DMS153 treated with DMSO at 0.1 percent for 48 hours (cell line): ENCODE measurements around the gene PHYKPL.

Experiments
- DNase-seq: peaks from one replicate; lab custom pipeline; 2025; ENCODE audit not compliant: unreplicated experiment; lab: John Stamatoyannopoulos, UW

PHYKPL gene

DNA sequence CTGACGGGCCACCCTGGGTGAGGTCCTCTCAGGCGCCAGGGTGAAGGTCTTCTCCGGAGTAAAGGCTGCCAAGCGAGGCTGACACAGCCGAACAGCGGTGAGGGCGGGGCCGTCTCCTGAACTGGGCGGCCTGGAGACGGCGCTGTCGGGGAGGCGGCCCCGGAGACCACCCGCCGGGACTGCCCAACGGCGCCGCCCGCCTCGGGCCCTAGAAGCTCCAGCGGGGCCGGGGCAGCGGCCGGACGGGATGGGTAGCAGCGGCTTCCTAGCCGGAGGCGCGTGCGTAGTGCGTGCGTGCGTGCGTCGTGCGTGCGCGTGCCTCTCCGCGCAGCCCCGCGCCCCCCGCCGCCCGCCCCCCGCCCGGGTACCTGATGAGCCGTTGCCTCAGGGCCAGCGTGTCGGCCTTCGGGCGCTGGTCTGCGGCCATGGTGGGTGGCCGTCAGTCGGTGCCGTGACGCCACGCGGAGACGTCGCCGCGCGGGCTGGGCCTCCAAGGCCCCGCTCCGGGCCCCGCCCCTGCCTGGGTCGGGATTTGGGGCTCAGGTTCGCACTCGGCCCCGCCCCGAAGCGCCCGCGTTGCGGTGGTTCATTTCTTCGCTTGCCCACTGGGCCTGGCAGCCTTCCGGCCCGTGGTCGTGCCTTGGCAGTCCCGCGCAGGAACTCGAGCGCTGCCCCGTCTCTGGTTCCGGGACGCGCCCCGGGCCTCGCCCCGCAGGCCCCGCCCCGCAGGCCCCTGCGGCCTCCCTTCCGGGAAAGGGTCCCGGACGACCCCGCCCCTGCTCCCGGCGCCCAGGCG lies at the start of gene PHYKPL:
TSS of gene PHYKPL (minus strand) at position 679 of the 796 bp plus-strand sequence. CDS start at position 427, 252 bp downstream.
- no peak for DNase-seq

DNA sequence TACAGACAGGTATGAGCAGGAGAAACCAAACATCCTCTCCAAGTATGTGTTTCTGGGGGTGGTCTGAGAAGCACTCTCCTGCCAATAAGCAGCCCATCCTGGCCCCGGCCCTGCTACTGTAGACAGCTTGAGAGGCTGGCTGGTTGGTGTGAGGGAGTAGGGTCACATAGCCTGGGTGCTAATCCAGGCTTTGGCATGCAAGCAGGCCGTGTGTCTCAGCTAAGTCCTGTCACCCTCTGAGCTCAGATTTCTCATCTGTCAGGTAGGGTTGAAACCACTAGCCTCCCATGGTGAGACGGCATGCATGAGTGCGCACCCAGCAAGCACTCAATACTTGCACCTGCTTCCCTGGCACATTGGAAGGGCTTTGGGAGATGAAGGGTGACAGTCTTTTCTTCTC lies 49.8 kb upstream of the PHYKPL start:
- DNase-seq, result no peak

DNA sequence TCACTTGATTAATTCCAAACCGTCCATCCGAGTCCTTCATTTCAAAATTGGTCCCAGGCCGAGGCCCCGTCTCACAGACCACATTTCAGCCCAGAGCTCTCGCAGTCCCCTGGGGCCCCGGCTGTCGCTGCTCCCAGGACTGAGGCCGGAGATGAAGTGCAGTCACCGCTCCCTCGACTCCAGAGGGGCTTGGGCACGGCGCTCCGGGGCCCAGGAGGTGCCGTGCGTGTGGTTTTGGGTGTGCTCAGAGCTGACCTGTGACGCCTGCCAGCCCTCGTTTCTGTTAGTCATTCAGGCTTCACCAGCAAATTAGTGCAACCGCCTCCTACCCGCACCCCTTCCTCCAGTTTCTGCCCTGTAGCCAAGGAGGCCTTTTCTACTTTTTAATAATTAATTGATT lies 48.7 kb upstream of the PHYKPL start:
- DNase-seq, result no peak

DNA sequence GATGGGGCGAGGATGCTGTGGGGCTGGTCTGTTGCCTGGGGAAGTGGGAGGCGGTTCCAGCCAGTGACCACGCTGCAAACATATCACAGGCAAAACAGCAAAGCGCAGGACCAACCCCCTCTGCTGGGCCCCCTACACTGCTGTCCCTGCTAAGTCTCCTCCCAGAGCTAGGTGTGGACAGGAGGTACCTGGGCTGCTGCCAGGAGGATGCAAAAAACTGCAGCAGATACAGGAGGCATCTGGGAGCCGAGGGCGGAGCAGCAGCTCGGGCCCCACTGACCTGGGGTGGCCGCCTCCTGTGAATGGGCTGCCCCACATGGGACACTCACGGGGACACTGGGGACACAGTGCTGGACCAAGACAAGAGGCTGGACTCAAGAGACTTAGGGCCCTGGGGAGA lies 48.0 kb upstream of the PHYKPL start:
- DNase-seq, result no peak

DNA sequence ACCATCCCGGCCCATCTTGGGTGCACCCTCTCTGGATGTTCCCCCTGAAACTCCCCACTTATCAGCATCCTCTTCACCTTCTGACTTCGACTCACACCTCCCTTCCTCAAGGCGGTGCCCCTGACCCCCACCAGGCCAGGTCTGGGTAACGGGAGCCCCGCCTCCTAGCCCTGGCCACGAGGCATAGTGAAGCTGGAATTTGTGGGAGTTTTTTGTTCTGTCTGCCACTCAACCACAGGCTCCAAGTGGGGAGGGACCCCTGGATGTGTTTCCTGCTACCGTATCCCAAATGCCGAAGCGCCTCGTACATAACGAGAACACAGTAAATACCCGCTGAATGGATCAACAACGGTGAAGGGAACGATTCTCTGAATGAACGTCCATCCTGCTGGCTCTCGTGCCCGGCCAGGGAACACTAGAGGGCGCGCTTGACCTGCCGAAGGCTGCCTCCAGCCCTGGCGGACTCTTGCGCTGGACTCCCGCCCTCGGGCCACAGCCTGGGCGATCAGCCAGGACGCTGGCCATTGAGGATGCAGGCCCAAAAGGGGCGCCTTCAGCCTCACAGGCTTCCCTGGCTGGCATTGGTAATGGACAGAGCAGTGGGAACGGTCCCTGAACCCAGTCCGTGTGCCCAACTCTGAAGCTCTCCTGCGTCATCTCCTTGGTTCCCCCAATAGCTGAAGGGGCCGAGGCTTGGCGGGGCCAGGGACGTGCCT lies 47.3 kb upstream of the PHYKPL start:
- DNase-seq, result no peak

DNA sequence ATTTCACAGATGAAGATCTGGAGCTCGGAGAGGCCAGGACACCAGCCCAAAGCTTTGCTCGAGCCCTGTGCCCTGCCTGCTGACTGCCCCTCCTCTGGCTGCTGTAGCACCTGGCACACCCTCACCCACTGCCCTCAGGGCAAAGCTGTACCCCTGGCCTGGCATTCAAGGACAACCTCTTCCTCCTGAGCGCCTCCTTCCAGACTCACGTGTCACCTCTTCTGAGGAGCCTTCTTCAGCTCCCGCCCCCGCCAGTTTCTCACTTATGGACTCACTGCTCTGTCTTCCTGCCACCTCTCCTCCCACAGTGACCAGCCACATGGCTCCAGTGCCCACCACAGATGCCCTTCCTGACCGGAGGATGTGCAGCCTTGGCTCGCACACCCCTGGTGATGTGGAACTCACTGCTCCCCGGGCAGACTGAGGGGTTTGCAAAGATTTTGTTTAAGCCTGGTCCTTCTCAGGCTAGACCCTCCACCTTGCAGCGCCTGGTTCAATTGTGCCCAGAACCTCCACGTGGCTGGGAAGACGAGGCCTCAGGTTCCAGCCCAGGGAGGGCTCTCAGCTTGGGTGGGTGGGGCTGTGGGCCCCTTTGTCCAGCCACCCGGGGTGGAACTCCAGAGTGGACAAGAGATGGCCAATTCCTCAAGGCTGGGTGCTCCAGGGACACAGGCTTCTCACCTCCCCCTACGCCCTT lies 46.6 kb upstream of the PHYKPL start:
- no peak for DNase-seq

DNA sequence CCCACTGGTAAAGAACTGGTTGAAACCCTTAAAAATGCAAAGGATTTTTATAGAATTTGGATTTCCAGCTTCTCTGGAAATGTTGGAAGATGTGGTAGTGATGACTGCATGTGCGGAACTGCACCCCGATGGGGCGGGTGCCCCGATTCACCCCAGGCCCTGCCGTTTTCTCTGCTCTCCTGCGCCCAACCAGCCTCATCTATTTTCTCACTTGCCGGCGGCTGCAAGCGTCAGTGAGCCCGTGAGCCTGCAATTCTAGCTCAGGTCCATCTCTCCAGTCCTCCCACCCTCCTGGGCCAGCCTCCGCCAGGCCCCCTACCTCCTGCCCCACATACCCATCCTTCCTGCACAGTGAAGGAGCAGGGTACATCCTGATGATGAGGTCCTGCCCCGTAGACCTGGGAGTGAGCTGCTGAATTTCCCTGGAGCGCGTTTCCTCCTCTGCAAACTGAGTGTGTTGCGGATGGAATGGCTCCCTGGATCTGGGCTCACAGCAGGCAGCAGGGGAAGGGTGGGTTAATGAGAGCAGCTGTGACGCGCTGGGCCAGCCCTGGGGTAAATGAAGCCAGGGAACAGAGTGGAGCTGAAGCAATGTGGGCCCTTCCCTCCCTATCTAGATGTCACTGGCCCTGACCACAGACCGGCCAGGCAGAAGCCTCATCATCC lies 45.9 kb upstream of the PHYKPL start:
- DNase-seq, result no peak

DNA sequence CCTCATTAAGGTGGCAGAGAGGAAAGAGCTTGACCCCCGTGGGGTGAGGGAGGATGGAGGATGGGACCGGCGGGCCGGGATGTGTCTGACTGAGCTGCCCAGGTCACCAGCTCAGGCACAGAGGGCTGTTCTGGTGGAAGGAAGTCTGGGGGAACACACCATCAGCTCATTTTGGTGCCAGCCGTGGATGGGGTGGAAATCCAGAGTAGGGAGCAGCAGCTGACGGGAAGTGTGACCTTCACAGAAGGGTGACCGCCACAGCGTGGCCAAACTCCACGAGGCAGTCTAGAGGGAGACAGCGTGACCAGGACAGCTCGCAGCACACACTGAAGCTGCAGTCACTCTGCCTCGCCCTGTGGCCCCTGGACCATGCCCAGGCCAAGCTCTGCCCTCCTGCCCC lies 45.3 kb upstream of the PHYKPL start:
- DNase-seq, result no peak

DNA sequence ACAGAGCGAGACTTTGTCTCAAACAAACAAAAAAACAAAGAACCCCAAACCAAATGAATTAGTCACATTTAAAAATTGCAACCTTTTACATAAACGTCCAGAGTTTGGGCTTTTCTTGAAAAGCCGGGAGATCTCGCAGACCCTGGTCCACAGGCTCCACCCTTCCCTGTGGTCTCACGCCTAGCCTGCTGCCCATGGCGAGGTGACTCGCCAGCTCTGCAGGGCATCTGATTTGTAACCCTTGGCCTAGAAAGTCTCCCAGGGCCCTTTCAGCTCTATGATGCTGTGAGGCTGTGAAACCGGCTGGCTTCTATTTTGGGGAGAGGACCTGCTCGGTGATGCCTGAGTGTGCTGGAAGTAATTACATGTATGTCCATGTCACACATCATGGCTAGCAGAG lies 44.7 kb upstream of the PHYKPL start:
- DNase-seq, result no peak

DNA sequence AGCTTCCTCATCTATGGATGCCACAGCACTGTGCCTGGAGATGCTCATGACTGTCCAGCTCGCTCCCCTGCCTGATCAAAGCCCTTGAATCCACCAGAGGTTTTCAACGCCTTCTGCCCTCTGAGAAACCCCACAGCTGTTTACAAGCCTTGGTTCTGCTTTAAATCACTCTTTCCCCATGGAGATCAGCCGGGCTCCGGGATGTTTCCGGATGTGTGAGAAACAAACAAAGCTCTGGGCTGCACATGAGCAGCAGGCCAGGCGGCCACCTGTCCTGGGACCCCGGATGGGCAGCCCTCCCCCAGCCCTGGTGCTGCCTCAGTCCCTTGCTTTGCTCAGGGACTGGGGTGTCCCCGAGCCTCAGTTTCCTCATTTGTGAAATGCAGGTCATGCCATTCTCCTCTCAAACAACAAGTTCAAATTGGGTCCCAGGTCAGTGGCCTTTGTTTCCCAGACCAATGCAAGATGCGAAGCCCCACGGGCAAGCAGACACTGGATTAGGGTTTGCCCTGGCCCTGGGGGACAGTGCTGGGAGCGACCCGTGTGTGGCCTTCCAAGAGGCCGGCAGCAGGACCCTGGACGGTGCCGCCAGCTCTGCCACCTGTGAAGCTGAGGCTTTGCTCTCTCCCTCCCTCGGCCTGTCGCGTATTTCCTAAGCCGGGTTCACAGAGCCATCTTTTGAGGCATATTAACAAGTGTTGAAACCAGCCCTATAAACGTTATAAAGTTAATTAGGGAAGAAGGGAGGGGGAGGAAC lies 42.4 kb upstream of the PHYKPL start:
- DNase-seq, result no peak

DNA sequence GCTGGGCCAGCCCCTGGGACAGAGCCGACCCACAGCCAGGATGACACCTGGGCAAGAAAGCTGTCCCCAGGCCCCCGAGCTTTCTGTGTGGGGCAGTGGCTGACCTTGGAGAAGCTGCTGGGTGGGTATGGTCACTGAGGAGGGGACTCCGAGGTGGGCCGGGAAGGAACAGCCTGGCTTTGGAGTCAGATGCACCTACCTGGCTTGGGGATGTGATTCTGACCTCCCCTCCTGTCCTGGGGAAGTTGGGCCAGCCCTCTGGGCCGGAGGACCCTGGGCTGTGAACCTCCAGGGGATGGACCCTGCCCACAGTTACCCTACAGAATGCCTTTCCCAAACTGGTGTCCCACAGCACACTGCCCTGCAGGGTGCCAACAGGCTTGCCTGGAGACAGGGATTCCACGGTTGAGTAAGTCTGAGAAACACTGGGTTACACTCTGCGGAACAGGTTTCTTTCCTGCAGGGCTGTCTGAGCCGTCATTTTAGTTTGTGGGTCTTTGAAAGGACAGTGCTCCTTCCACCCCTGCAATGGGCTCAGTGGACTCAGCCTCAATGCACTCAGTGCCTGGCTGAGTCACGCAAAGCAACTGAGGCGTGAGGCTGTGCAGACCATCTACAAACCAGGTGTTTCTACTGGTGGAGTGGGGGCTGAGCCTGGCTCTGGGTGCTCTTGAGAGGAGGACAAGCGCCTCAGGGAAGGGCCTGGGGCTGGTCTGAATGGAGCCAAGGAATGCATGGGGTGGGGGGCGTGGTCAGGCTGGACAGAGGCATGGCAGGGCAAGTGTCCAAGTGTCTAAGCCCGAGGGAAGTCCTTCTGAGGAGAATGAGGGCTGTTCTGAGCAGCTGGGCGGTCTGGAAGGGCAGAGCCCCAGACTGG lies 41.3 kb upstream of the PHYKPL start:
- no peak for DNase-seq

DNA sequence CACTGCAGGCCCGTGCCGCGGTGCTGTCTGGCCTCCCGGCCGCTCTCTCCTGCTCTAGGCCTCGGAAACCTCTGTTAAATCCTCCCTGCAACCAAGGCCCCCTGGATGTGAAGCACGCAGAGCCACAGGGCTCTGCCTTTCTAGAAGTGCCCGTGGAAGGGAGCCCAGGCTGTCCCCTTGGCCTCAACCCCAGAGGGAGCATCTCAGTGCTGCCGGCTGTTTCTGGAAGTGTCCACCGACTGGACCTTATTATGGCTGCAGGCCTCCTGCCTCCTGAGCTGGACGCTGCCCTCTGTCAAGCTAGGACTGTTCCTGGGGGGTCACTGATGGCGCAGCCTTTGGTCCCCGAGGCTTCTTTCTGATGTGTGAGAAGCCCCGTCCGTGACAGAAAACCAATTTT lies 40.4 kb upstream of the PHYKPL start:
- DNase-seq, result no peak

DNA sequence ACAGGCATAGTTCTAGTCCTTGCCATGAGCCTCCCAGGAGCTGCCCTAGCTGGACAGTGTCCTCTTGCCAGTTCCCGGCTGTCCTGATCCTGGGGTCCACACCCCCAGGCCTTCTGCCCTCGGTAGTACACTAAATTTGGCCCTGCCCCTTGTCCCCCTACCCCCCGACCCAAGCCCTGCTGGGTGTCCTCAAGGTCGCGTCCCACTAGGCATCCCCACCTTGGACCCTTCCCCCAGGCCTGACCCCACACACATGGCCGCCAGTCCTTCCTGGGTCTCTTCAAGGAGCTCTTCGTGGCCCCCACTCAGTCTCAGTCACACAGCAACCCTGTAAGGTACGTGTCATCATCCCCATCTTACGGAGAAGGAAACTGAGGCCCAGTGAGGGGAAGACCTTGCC lies 40.0 kb upstream of the PHYKPL start:
- no peak for DNase-seq

DNA sequence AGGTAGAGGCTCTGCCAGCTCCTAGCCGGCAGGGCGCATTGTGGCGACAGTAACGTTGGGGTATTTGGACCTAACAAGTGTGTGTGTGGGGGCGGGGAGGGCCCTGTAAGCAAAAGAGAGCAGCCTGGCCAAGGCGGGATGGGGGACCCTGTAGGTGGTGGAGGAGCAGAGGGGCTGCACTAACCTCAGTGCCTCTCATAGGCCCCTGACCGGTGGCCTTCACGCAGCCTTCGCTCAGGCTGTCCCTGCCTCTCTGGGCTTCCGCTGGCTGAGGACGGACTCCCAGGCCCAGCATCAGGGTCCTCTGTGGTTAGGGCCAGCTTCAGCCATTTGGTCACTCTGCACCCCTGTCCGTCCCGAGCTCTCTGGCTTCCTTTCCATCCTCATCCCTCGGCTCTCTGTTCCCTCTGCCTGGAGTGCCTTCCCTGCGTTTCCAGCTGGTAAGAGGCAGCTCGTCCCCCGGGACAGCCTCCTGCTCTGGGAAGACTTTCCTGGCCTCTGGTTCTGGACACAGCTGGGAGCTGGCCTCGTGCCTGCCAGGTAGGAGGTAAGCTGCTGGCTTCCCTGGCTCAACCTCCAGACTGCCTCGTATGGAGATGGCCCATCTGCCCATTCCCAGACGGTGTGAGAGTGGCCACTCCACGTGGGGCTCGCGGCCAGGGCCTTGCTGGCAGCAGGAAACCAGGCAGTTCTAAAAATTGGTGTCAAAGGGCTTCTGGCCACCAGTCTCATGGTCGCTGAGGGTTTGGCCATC lies 39.3 kb upstream of the PHYKPL start:
- DNase-seq, result no peak

DNA sequence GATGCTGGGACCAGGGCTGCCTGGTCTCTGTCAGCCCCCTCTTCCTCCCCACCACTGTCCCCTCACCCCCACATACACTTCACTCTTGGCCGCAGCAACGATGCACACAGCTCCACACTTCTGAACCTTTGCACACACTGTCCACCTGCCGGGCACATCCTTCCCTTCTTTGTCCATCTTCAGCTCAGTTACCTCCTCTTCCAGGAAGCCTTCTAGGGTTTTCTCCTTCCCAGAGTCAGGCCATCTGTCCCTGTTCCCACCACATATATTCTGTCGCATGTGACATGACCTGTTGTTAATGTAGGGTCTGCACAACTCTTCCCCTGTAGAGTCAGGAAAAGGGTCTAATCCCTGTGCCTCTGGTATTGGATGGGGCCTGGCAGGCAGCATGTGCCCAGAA lies 38.6 kb upstream of the PHYKPL start:
- no peak for DNase-seq

DNA sequence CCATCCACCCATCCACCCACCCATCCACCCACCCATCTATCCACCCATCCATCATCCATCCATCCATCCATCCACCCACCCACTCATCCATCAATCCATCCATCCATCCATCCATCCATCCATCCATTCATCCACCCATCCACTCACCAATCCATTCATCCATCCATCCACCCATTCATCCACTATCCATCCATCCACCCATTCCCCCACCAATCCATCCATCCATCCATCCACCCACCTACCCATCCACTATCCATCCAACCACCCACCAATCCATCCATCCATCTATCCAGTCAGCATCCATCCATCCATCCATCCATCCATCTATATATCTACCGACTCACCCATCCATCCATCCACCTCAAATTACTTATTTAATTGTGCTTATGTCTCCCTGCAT lies 36.9 kb upstream of the PHYKPL start:
- no peak for DNase-seq

DNA sequence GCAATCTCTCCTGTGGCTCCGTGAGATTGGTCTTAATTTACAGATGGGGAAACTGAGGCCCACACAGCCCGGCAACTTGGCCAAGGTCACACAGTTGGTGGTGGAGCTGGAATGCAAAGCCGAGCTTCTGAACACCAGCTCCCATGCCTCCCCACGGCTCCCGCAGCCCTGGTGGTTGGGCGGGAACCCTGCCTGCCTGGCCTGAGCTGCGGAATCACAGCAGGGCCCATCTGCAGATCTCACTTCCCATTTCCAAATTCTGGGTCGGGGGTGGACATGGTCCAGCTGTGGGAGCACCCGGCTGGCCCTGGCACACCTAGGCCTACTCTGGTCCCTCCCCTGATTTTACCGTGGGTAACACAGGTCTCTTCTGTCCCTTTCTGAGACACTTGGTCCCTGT lies 35.3 kb upstream of the PHYKPL start:
- no peak for DNase-seq

DNA sequence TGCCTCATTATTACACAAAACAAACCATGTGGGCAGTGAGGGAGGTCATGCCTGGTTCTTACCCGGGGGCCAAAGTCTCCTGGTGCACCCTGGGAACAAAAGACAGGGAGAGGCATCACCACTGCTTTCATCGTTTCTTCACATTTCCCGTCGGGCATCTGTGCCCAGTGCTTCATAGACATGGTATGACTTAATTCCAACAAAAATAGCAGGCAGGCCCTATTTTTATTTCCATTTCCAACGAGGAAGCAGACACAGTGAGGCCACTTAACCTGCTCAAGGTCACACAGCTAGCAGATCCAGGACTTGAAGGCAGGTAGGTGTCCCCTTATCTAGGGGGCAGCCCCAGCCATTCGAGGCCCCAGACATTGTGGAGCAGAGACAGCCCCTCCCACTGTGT lies 34.6 kb upstream of the PHYKPL start:
- no peak for DNase-seq

DNA sequence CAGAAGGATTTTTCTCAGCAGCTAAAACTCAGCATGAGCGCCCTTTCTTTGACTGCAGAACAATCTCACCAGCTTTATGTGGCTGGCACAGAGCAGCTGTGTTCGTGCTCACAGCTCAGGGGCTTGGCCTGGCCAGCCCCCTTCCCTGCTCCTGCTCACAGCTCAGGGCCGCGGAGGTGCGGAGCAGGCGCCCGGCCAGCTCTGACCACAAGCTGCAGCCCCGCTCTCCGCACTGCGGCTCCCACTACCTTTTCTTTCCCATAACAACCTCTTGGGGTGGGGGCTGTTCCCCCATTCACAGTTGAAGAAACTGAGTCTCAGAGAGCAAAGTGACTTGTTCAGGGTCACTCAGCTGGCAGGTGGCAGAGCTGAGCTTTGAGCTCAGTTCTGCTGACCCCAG lies 34.0 kb upstream of the PHYKPL start:
- no peak for DNase-seq
